Measurements from ENCODE around the gene ATG10. TPM values are rescaled to one million over a fixed set of nuclear protein-coding genes. Genes with fewer than 3 reads are reported as not detected.
"Not testable (repeated sequence)": the region's sequence is repeated elsewhere in the genome, so short reads cannot be mapped to it uniquely, and the experiment has no call there.

Gene ATG10
- polyA plus RNA-seq, 1 donor from 2014 or later, result 12.1 TPM

DNA sequence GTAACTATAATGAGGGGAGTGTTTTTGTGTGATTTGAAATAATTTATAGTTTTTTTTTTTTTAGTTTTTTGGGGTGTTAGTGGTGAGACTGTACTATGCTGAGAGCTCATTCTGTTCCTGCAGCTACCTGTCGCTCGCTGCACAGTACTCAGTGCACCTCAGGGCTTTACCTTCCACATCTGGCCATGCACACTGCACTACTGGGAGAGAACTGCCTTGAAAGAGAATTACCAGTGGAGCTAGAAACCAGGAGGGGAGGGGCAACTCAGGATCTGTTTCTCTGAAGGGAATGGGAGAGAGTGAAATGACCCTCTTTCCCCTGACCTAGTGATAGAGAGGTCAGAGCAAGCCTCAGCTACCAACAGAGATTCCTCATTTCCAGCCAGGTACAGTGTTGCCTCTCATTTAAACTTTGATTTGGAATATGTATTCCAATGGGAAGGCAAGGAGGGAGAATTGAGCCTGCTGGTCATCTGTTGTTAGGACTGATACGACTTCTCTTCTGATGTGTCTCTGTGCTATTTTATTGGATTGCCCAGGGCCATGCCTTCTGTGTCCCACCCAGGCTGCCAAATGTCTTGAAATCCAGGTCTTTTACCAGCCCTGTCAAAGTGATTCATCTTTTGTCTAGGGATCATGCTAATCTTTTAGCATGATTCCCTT is 8.9 kb downstream of the ATG10 start (continued):
- TF ChIP-seq MXI1 (conservative IDR thresholded peaks at IDR 0.05; ENCODE audit: poor library complexity, severe bottlenecking), result no peak
- no peak for TF ChIP-seq POLR2AphosphoS5 (IDR thresholded peaks at IDR 0.05)

DNA sequence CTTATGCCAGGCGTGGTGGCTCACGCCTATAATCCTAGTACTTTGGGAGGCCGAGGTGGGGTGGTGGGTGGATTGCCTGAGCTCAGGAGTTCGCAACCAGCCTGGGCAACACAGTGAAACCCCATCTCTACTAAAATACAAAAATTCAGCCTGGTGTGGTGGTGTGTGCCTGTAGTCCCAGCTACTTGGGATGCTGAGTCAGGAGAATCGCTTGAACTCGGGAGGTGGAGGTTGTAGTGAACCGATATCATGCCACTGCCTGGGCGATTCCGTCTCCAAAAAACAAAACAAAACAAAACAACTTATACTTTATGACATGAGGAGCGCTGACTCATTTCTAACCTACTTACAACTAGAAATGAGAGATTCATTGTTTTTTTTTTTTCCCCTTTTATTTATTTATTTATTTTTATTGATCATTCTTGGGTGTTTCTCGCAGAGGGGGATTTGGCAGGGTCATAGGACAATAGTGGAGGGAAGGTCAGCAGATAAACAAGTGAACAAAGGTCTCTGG is 10.4 kb downstream of the ATG10 start:
- H3K79me2 ChIP-seq (replicated peaks; ENCODE audit: insufficient read depth, low read length); H3K9me2 ChIP-seq (ENCODE audit: insufficient read depth, low read length); H3K27me3 ChIP-seq (ENCODE audit: insufficient read depth, low read depth, low read length); H3K9ac ChIP-seq (ENCODE audit: low read length); H3K36me3 ChIP-seq (ENCODE audit: insufficient read depth, low read length); H3K4me3 ChIP-seq (ENCODE audit: low read length); H4K20me1 ChIP-seq (ENCODE audit: insufficient read depth); H3K27ac ChIP-seq (ENCODE audit: low read length); H3F3A ChIP-seq (ENCODE audit: insufficient read depth, low read length, poor library complexity, severe bottlenecking); H2AFZ ChIP-seq (ENCODE audit: low read depth, low read length); H3K9me3 ChIP-seq (ENCODE audit: low read length); H3K4me2 ChIP-seq (ENCODE audit: low read length): not testable (repeated sequence)

DNA sequence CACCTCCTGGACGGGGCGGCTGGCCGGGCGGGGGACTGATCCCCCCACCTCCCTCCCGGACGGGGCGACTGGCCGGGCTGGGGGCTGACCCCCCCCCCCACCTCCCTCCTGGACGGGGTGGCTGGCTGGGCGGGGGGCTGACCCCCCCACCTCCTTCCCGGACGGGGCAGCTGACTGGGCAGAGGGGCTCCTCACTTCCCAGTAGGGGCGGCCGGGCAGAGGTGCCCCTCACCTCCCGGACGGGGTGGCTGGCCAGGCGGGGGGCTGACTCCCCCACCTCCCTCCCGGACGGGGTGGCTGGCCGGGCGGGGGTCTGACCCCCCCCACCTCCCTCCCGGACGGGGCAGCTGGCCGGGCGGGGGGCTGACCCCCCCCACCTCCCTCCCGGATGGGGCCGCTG is 11.3 kb downstream of the ATG10 start:
- H3K36me3 ChIP-seq (ENCODE audit: insufficient read depth, low read length); H3K27ac ChIP-seq (ENCODE audit: low read length); H2AFZ ChIP-seq (ENCODE audit: low read depth, low read length); H3K9ac ChIP-seq (ENCODE audit: low read length); H3F3A ChIP-seq (ENCODE audit: insufficient read depth, low read length, poor library complexity, severe bottlenecking); H3K27me3 ChIP-seq (ENCODE audit: insufficient read depth, low read depth, low read length); H4K20me1 ChIP-seq (ENCODE audit: insufficient read depth); H3K4me3 ChIP-seq (ENCODE audit: low read length); H3K9me3 ChIP-seq (ENCODE audit: low read length); H3K4me2 ChIP-seq (ENCODE audit: low read length); H3K79me2 ChIP-seq (replicated peaks; ENCODE audit: insufficient read depth, low read length); H3K9me2 ChIP-seq (ENCODE audit: insufficient read depth, low read length): not testable (repeated sequence)

DNA sequence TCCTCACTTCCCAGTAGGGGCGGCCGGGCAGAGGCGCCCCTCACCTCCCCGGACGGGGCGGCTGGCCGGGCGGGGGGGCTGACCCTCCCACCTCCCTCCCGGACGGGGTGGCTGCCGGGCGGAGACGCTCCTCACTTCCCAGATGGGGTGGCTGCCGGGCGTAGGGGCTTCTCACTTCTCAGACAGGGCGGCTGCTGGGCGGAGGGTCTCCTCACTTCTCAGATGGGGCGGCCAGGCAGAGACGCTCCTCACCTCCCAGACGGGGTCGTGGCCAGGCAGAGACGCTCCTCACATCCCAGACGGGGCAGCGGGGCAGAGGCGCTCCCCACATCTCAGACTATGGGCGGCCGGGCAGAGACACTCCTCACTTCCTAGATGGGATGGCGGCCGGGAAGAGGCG is 11.7 kb downstream of the ATG10 start:
- H3K4me3 ChIP-seq (ENCODE audit: low read length); H3K36me3 ChIP-seq (ENCODE audit: insufficient read depth, low read length); H3K27me3 ChIP-seq (ENCODE audit: insufficient read depth, low read depth, low read length); H4K20me1 ChIP-seq (ENCODE audit: insufficient read depth); H2AFZ ChIP-seq (ENCODE audit: low read depth, low read length); H3F3A ChIP-seq (ENCODE audit: insufficient read depth, low read length, poor library complexity, severe bottlenecking); H3K9me3 ChIP-seq (ENCODE audit: low read length); H3K79me2 ChIP-seq (replicated peaks; ENCODE audit: insufficient read depth, low read length); H3K27ac ChIP-seq (ENCODE audit: low read length); H3K9ac ChIP-seq (ENCODE audit: low read length); H3K9me2 ChIP-seq (ENCODE audit: insufficient read depth, low read length); H3K4me2 ChIP-seq (ENCODE audit: low read length): not testable (repeated sequence)

DNA sequence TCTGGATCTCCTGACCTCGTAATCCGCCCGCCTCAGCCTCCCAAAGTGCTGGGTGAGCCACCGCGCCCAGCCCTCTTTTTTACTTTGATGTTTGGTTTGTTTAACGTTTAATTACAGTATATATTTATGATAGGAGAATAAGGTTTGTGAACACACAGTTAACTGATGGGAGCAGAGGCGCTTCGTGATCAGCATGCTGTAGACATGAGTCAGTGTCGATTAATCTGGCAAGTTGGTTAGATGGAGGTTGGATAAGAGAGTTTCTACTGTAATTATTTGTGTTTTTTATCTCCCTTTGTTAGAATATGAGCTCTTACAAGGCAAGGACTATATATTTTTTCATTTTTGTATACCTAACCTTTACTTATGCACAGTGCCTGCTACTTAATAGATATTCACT is 14.3 kb downstream of the ATG10 start:
- Histone ChIP-seq H3K9me2 (ENCODE audit: insufficient read depth, low read length) (no peaks in the 10 kb centered on the region), H4K20me1 (ENCODE audit: insufficient read depth) (no peaks in the 10 kb centered on the region), H3K27ac (ENCODE audit: low read length) (no peak overlapping the region), H3K9ac (ENCODE audit: low read length) (no peak overlapping the region), H3K4me2 (ENCODE audit: low read length) (no peak overlapping the region), H3K9me3 (ENCODE audit: low read length) (no peaks in the 10 kb centered on the region), H3F3A (ENCODE audit: insufficient read depth, low read length, poor library complexity, severe bottlenecking) (no peaks in the 10 kb centered on the region), H3K79me2 (replicated peaks; ENCODE audit: insufficient read depth, low read length) (no peaks in the 10 kb centered on the region), H3K36me3 (ENCODE audit: insufficient read depth, low read length) (no peaks in the 10 kb centered on the region), H2AFZ (ENCODE audit: low read depth, low read length) (no peak overlapping the region), H3K27me3 (ENCODE audit: insufficient read depth, low read depth, low read length) (no peaks in the 10 kb centered on the region), H3K4me3 (ENCODE audit: low read length) (no peak overlapping the region)
- TF ChIP-seq EZH2 (IDR thresholded peaks at IDR 0.05; ENCODE audit: borderline replicate concordance, insufficient read depth, low read length, poor library complexity, severe bottlenecking) (no peak), RAD21 (conservative IDR thresholded peaks at IDR 0.05) (no peak), TAF1 (IDR thresholded peaks at IDR 0.05; ENCODE audit: low read depth) (no peak), EP300 (conservative IDR thresholded peaks at IDR 0.05; ENCODE audit: poor library complexity, severe bottlenecking) (no peak), MXI1 (conservative IDR thresholded peaks at IDR 0.05; ENCODE audit: poor library complexity, severe bottlenecking) (no peak), POLR2AphosphoS5 (IDR thresholded peaks at IDR 0.05) (no peak), SMC3 (conservative IDR thresholded peaks at IDR 0.05; ENCODE audit: poor library complexity) (no peak)
- TF ChIP-seq, protein P1, sequence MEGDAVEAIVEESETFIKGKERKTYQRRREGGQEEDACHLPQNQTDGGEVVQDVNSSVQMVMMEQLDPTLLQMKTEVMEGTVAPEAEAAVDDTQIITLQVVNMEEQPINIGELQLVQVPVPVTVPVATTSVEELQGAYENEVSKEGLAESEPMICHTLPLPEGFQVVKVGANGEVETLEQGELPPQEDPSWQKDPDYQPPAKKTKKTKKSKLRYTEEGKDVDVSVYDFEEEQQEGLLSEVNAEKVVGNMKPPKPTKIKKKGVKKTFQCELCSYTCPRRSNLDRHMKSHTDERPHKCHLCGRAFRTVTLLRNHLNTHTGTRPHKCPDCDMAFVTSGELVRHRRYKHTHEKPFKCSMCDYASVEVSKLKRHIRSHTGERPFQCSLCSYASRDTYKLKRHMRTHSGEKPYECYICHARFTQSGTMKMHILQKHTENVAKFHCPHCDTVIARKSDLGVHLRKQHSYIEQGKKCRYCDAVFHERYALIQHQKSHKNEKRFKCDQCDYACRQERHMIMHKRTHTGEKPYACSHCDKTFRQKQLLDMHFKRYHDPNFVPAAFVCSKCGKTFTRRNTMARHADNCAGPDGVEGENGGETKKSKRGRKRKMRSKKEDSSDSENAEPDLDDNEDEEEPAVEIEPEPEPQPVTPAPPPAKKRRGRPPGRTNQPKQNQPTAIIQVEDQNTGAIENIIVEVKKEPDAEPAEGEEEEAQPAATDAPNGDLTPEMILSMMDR (IDR thresholded peaks at IDR 0.05; ENCODE audit: poor library complexity, severe bottlenecking), result no peak
- TF ChIP-seq, protein P2, sequence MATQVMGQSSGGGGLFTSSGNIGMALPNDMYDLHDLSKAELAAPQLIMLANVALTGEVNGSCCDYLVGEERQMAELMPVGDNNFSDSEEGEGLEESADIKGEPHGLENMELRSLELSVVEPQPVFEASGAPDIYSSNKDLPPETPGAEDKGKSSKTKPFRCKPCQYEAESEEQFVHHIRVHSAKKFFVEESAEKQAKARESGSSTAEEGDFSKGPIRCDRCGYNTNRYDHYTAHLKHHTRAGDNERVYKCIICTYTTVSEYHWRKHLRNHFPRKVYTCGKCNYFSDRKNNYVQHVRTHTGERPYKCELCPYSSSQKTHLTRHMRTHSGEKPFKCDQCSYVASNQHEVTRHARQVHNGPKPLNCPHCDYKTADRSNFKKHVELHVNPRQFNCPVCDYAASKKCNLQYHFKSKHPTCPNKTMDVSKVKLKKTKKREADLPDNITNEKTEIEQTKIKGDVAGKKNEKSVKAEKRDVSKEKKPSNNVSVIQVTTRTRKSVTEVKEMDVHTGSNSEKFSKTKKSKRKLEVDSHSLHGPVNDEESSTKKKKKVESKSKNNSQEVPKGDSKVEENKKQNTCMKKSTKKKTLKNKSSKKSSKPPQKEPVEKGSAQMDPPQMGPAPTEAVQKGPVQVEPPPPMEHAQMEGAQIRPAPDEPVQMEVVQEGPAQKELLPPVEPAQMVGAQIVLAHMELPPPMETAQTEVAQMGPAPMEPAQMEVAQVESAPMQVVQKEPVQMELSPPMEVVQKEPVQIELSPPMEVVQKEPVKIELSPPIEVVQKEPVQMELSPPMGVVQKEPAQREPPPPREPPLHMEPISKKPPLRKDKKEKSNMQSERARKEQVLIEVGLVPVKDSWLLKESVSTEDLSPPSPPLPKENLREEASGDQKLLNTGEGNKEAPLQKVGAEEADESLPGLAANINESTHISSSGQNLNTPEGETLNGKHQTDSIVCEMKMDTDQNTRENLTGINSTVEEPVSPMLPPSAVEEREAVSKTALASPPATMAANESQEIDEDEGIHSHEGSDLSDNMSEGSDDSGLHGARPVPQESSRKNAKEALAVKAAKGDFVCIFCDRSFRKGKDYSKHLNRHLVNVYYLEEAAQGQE (IDR thresholded peaks at IDR 0.05; ENCODE audit: borderline replicate concordance), result no peak

All from neural cell (in vitro differentiated cells).